Hepatocyte (in vitro differentiated cells): ENCODE measurements around the gene CD27. TPM values are rescaled to one million over a fixed set of nuclear protein-coding genes. Genes with fewer than 3 reads are reported as not detected.
"Not testable (repeated sequence)": the region's sequence is repeated elsewhere in the genome, so short reads cannot be mapped to it uniquely, and the experiment has no call there.

Experiments used
- DNase-seq: peaks from one replicate; pipeline ENCODE4 v3.0.0-alpha.2; 2016; ENCODE audit warnings: low spot score
- H2AFZ ChIP-seq: fragments of 200-600 bp; sonication (generic); 2 replicates; pipeline ENCODE4 v1.6.0; 2016; ENCODE audit warnings: antibody characterized with exemption, mild to moderate bottlenecking
- H3K27ac ChIP-seq: fragments of 200-600 bp; sonication (generic); 2 replicates; pipeline ENCODE4 v1.5.1; 2016; ENCODE audit warnings: mild to moderate bottlenecking
- H3K27me3 ChIP-seq: fragments of 200-600 bp; sonication (generic); 2 replicates; pipeline ENCODE4 v1.6.1; 2016
- H3K36me3 ChIP-seq: fragments of 200-600 bp; sonication (generic); replicated peaks from 2 replicates; pipeline ENCODE4 v1.5.1; 2016; ENCODE audit warnings: low read depth; ENCODE audit not compliant: insufficient read depth
- H3K4me1 ChIP-seq: fragments of 200-600 bp; sonication (generic); 2 replicates; pipeline ENCODE4 v1.5.1; 2016; ENCODE audit warnings: mild to moderate bottlenecking, moderate library complexity; ENCODE audit not compliant: insufficient read depth
- H3K4me2 ChIP-seq: fragments of 200-600 bp; sonication (generic); 2 replicates; pipeline ENCODE4 v1.6.0; 2016
- H3K4me3 ChIP-seq: fragments of 200-600 bp; sonication (generic); 2 replicates; pipeline ENCODE4 v1.5.1; 2016; ENCODE audit warnings: mild to moderate bottlenecking
- H3K79me2 ChIP-seq: fragments of 200-600 bp; sonication (generic); 2 replicates; pipeline ENCODE4 v1.6.0; 2017; ENCODE audit warnings: mild to moderate bottlenecking
- H3K9me2 ChIP-seq: fragments of 200-600 bp; sonication (generic); replicated peaks from 2 replicates; pipeline ENCODE4 v1.6.0; 2017; ENCODE audit warnings: mild to moderate bottlenecking; ENCODE audit not compliant: insufficient read depth
- H3K9me3 ChIP-seq: fragments of 200-600 bp; sonication (generic); 2 replicates; pipeline ENCODE4 v1.5.1; 2016; ENCODE audit warnings: low read depth, mild to moderate bottlenecking
- H4K20me1 ChIP-seq: fragments of 200-600 bp; sonication (generic); 2 replicates; pipeline ENCODE4 v1.6.0; 2016; ENCODE audit warnings: mild to moderate bottlenecking; ENCODE audit not compliant: insufficient read depth, poor library complexity, severe bottlenecking
- EZH2 ChIP-seq: fragments of 200-600 bp; sonication (generic); IDR thresholded peaks from 2 replicates; pipeline ENCODE4 v1.6.1; 2016; ENCODE audit warnings: antibody characterized with exemption, mild to moderate bottlenecking, borderline replicate concordance
- EZH2phosphoT487 ChIP-seq: fragments of 200-600 bp; sonication (generic); IDR thresholded peaks from one replicate; pipeline ENCODE4 v1.6.1; 2018; ENCODE audit warnings: antibody characterized with exemption, mild to moderate bottlenecking, low read depth, moderate library complexity; ENCODE audit not compliant: unreplicated experiment, severe bottlenecking
- WGBS: methylation state at CpG from one replicate; pipeline ENCODE4 v1.1.6; 2016; ENCODE audit warnings: low lambda C conversion rate; ENCODE audit errors: missing lambda C conversion rate; 5-methylcytosine and 5-hydroxymethylcytosine counted together
- polyA plus RNA-seq: library from polyadenylated mRNA; unstranded; fragments of >200 nt; fragmentation: Nextera tagmentation; extraction: Ambion mirVana; gene quantifications from 2 replicates; pipeline ENCODE4 v1.2.1, GENCODE V29; 2016
- total RNA-seq: library from RNA; depleted of rRNA; stranded (reverse); fragments of >200 nt; gene quantifications from 2 replicates; pipeline ENCODE4 v1.2.3, GENCODE V29; 2014
- TF ChIP-seq, protein P1 (sequence below): fragments of 200-600 bp; sonication (generic); IDR thresholded peaks from 2 replicates; pipeline ENCODE4 v1.5.1; 2016; ENCODE audit warnings: antibody characterized with exemption, mild to moderate bottlenecking; ENCODE audit not compliant: poor library complexity

Gene CD27
- total and polyA plus RNA-seq, 2 experiments from 2014 or later = 0.15 TPM; not detected in 1

DNA sequence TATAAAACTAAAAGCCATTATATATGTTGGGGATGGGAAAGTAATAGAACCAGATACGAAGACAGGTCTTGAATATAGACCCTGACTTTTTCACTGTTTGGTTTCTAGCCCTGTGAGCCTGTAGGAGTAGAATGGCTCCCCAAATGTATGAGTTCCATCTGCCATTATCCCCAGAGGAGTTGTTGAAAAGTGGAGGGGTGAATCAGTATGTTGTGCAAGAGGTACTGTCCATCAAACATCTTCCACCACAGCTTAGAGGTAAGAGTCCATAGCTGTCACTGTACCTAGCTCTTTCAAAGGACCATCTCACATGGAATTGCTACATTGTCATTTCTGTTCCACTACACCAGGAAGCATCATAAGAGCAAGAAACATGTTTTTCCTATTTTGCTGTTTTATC lies 50.2 kb downstream of the CD27 start:
- TF ChIP-seq EZH2phosphoT487 (no peak), EZH2 (no peak)
- TF ChIP-seq, protein P1, sequence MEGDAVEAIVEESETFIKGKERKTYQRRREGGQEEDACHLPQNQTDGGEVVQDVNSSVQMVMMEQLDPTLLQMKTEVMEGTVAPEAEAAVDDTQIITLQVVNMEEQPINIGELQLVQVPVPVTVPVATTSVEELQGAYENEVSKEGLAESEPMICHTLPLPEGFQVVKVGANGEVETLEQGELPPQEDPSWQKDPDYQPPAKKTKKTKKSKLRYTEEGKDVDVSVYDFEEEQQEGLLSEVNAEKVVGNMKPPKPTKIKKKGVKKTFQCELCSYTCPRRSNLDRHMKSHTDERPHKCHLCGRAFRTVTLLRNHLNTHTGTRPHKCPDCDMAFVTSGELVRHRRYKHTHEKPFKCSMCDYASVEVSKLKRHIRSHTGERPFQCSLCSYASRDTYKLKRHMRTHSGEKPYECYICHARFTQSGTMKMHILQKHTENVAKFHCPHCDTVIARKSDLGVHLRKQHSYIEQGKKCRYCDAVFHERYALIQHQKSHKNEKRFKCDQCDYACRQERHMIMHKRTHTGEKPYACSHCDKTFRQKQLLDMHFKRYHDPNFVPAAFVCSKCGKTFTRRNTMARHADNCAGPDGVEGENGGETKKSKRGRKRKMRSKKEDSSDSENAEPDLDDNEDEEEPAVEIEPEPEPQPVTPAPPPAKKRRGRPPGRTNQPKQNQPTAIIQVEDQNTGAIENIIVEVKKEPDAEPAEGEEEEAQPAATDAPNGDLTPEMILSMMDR = no peak
- Histone ChIP-seq H3K36me3 (no peaks in the 10 kb centered on the region), H3K27me3 (no peaks in the 10 kb centered on the region), H3K4me2 (peak overlapping the region; percentile 82), H3K27ac (peak overlapping the region; percentile 18), H3K79me2 (peaks cover 63% of the 10 kb centered on the region), H3K9me2 (no peaks in the 10 kb centered on the region), H3K4me3 (no peak overlapping the region), H2AFZ (no peak overlapping the region), H3K9me3 (no peaks in the 10 kb centered on the region), H4K20me1 (no peaks in the 10 kb centered on the region), H3K4me1 (peaks cover 16% of the 10 kb centered on the region)
- DNase-seq = no peak
- 71% methylated on average over 1 of the region's 1 CpG for WGBS

DNA sequence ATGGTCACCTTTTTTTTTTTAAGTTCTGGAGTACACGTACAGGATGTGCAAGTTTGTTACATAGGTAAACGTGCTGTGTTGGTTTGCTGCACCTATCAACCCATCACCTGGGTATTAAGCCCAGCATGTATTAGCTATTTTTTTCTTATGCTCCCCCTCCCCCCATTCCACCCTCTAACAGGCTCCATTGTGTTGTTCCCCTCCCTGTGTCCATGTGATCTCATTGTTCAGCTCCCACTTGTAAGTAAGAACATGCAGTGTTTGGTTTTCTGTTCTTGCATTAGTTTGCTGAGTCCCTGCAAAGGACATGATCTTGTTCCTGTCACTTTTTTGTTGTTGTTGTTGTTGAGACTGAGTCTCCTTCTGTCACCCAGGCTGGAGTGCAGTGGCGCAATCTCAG lies 52.5 kb downstream of the CD27 start:
- H3K9me3 ChIP-seq, H3K27ac ChIP-seq, H3K36me3 ChIP-seq, H3K4me3 ChIP-seq, H3K9me2 ChIP-seq, H4K20me1 ChIP-seq, DNase-seq, H3K27me3 ChIP-seq, H3K4me2 ChIP-seq, H2AFZ ChIP-seq: not testable (repeated sequence)
- H3K79me2 ChIP-seq = peaks cover 63% of the 10 kb centered on the region
- peaks cover 14% of the 10 kb centered on the region for H3K4me1 ChIP-seq
- 91% methylated on average over 3 of the region's 3 CpGs for WGBS

DNA sequence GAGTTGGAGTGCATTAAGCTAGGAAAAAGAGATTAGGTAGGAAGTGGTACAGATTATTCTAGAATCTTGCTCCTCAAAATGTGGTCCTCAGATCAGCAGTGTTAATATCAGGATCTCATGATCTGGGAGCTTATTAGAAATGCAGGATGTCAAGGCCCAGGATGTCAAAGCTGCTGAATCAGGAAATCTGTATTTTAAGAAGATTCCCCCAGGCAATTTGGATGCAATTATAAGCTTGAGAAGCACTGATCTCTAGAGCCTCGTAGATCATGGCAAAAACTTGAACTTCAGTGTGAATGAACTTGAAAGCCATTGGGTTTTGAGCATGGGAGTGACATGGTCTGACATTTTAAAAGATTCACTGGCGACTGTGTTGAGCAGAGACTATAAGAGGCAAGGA lies 55.7 kb downstream of the CD27 start:
- TF ChIP-seq, protein P1 = no peak
- TF ChIP-seq EZH2phosphoT487 = no peak
- TF ChIP-seq EZH2 = no peak
- Histone ChIP-seq H3K4me1 (peaks cover 3% of the 10 kb centered on the region), H4K20me1 (no peaks in the 10 kb centered on the region), H3K27ac (no peak overlapping the region), H2AFZ (no peak overlapping the region), H3K9me2 (no peaks in the 10 kb centered on the region), H3K36me3 (no peaks in the 10 kb centered on the region), H3K9me3 (no peaks in the 10 kb centered on the region), H3K79me2 (peaks cover 56% of the 10 kb centered on the region), H3K4me2 (no peak overlapping the region), H3K4me3 (no peak overlapping the region), H3K27me3 (no peaks in the 10 kb centered on the region)
- 90% methylated on average over 2 of the region's 2 CpGs for WGBS
- no peak for DNase-seq

Other genes with a start within 250 kb of the CD27 start
- 117 and 139 TPM in 2 replicates for gene CD9, start 244.6 kb upstream of the CD27 start, total RNA-seq
- 166 and 188 TPM in 2 replicates for gene CD9, start 244.6 kb upstream of the CD27 start, polyA plus RNA-seq
- gene PLEKHG6, start 134.3 kb upstream of the CD27 start, total RNA-seq = 36.3 and 85.7 TPM in 2 replicates
- 43.6 and 52.2 TPM in 2 replicates for gene PLEKHG6, start 134.3 kb upstream of the CD27 start, polyA plus RNA-seq
- 110 and 147 TPM in 2 replicates for gene TNFRSF1A, start 102.9 kb upstream of the CD27 start, total RNA-seq
- gene TNFRSF1A, start 102.9 kb upstream of the CD27 start, polyA plus RNA-seq = 168 and 188 TPM in 2 replicates
- gene SCNN1A, start 69.4 kb upstream of the CD27 start, total RNA-seq = 21.7 and 28.6 TPM in 2 replicates
- 28.4 and 30.0 TPM in 2 replicates for gene SCNN1A, start 69.4 kb upstream of the CD27 start, polyA plus RNA-seq
- 35.4 and 42.4 TPM in 2 replicates for gene LTBR, start 60.8 kb upstream of the CD27 start, total RNA-seq
- 75.2 and 79.8 TPM in 2 replicates for gene LTBR, start 60.8 kb upstream of the CD27 start, polyA plus RNA-seq
- gene TAPBPL, start 7.1 kb downstream of the CD27 start, total RNA-seq = 8.2 and 11.7 TPM in 2 replicates
- 9.7 and 10.8 TPM in 2 replicates for gene TAPBPL, start 7.1 kb downstream of the CD27 start, polyA plus RNA-seq
- 0.88 and 5.0 TPM in 2 replicates for gene VAMP1, start 25.7 kb downstream of the CD27 start, total RNA-seq
- gene VAMP1, start 25.7 kb downstream of the CD27 start, polyA plus RNA-seq = 5.9 and 8.0 TPM in 2 replicates
- gene MRPL51, start 48.3 kb downstream of the CD27 start, total RNA-seq = 57.4 and 81.6 TPM in 2 replicates
- gene MRPL51, start 48.3 kb downstream of the CD27 start, polyA plus RNA-seq = 231 and 267 TPM in 2 replicates
- gene NCAPD2, start 49.1 kb downstream of the CD27 start, total RNA-seq = 26.7 and 31.4 TPM in 2 replicates
- 13.7 and 17.4 TPM in 2 replicates for gene NCAPD2, start 49.1 kb downstream of the CD27 start, polyA plus RNA-seq
- 1,719 and 1,827 TPM in 2 replicates for gene GAPDH, start 89.6 kb downstream of the CD27 start, total RNA-seq
- gene GAPDH, start 89.6 kb downstream of the CD27 start, polyA plus RNA-seq = 2,607 and 2,708 TPM in 2 replicates
- 5.4 and 7.5 TPM in 2 replicates for gene IFFO1, start 111.1 kb downstream of the CD27 start, total RNA-seq
- 11.2 and 15.2 TPM in 2 replicates for gene IFFO1, start 111.1 kb downstream of the CD27 start, polyA plus RNA-seq
- gene NOP2, start 123.3 kb downstream of the CD27 start, total RNA-seq = 36.1 and 40.3 TPM in 2 replicates
- 37.8 and 38.1 TPM in 2 replicates for gene NOP2, start 123.3 kb downstream of the CD27 start, polyA plus RNA-seq
- 181 and 211 TPM in 2 replicates for gene CHD4, start 162.4 kb downstream of the CD27 start, total RNA-seq
- gene CHD4, start 162.4 kb downstream of the CD27 start, polyA plus RNA-seq = 74.1 and 108 TPM in 2 replicates
- 0.60 and 1.0 TPM in 2 replicates for gene LPAR5, start 191.0 kb downstream of the CD27 start, total RNA-seq
- 0.34 and 2.0 TPM in 2 replicates for gene LPAR5, start 191.0 kb downstream of the CD27 start, polyA plus RNA-seq
- gene ACRBP, start 202.5 kb downstream of the CD27 start, total RNA-seq = 0.20 and 0.68 TPM in 2 replicates
- gene ACRBP, start 202.5 kb downstream of the CD27 start, polyA plus RNA-seq = 0.62 and 1.8 TPM in 2 replicates
- 35.7 and 39.7 TPM in 2 replicates for gene ING4, start 218.2 kb downstream of the CD27 start, total RNA-seq
- gene ING4, start 218.2 kb downstream of the CD27 start, polyA plus RNA-seq = 38.9 and 42.9 TPM in 2 replicates
- 33.8 and 34.5 TPM in 2 replicates for gene ZNF384, start 244.4 kb downstream of the CD27 start, total RNA-seq
- 35.8 and 41.8 TPM in 2 replicates for gene ZNF384, start 244.4 kb downstream of the CD27 start, polyA plus RNA-seq